GM19238 (cell line): Measurements from ENCODE around the gene PHF13.

ENCODE experiments used
- DNase-seq: peaks from one replicate; pipeline ENCODE4 v3.0.0; 2011; ENCODE audit warnings: low spot score; ENCODE audit not compliant: insufficient read length

PHF13 gene

GRCh38 chr1:6613361-6614018, at the start of gene PHF13:
Gene PHF13 (plus strand): TSS chr1:6613731. CDS start chr1:6614067, 336 bp downstream.
- peak; percentile 100 for DNase-seq

- DNase-seq: no peak
These were observed 44.5 kb upstream of the PHF13 start for GRCh38 chr1:6569033-6569432.

- no peak for DNase-seq
These were observed 43.4 kb upstream of the PHF13 start for GRCh38 chr1:6570100-6570499.

GRCh38 chr1:6570987-6571386, 42.5 kb upstream of the PHF13 start:
- DNase-seq: no peak

- DNase-seq: no peak
These were observed 40.7 kb upstream of the PHF13 start for GRCh38 chr1:6572653-6573383.

- no peak for DNase-seq
These were observed 39.4 kb upstream of the PHF13 start for GRCh38 chr1:6574025-6574620.

GRCh38 chr1:6574818-6575217, 38.7 kb upstream of the PHF13 start:
- DNase-seq: no peak

- no peak for DNase-seq
These were observed 35.6 kb upstream of the PHF13 start for GRCh38 chr1:6577831-6578525.

GRCh38 chr1:6578624-6579373, 34.7 kb upstream of the PHF13 start:
- no peak for DNase-seq

GRCh38 chr1:6579374-6580118, 34.0 kb upstream of the PHF13 start, which contains the start of gene ZBTB48:
Gene ZBTB48 (plus strand): TSS chr1:6579994. CDS start chr1:6580610, 616 bp downstream.
- peak; percentile 100 for DNase-seq

- DNase-seq: no peak
These were observed 33.4 kb upstream of the PHF13 start for GRCh38 chr1:6580119-6580592.

- DNase-seq: no peak
These were observed 32.7 kb upstream of the PHF13 start for GRCh38 chr1:6580593-6581409.

- DNase-seq: no peak
These were observed 31.8 kb upstream of the PHF13 start for GRCh38 chr1:6581561-6582305.

- no peak for DNase-seq
These were observed 31.2 kb upstream of the PHF13 start for GRCh38 chr1:6582370-6582769.

- DNase-seq: no peak
These were observed 29.1 kb upstream of the PHF13 start for GRCh38 chr1:6584126-6585080.

GRCh38 chr1:6585081-6585722, 28.3 kb upstream of the PHF13 start:
- DNase-seq: no peak

GRCh38 chr1:6585841-6586240, 27.7 kb upstream of the PHF13 start:
- no peak for DNase-seq
